Breast epithelium (tissue), 4 donors: ENCODE measurements around the gene DNMT3A. TPM values are rescaled to one million over a fixed set of nuclear protein-coding genes. Genes with fewer than 3 reads are reported as not detected.

Experiments used
- DNase-seq, 2 donors: peaks; one replicate each; pipeline ENCODE4 v3.0.0-alpha.2; 2019; ENCODE audit warnings: low spot score in 2 of 2
- H3K27ac ChIP-seq, 2 donors: fragments of 200-600 bp; sonication (generic) in 1 of 2; one replicate each; pipeline ENCODE4 v1.5.1; 2016 to 2019; ENCODE audit warnings: mild to moderate bottlenecking in 1 of 2
- H3K27me3 ChIP-seq, 2 donors: fragments of 200-600 bp; sonication (generic) in 1 of 2; one replicate each; pipeline versions ENCODE4 v1.5.1 to v1.6.0; 2017 to 2019; ENCODE audit warnings: control low read depth in 1 of 2, mild to moderate bottlenecking in 1 of 2
- H3K36me3 ChIP-seq: fragments of 200-600 bp; one replicate; pipeline ENCODE4 v1.5.1; 2019
- H3K4me1 ChIP-seq, 2 donors: fragments of 200-600 bp; sonication (generic); one replicate each; pipeline ENCODE4 v1.5.1; 2016 to 2019; ENCODE audit warnings: control low read depth in 1 of 2
- H3K4me3 ChIP-seq, 3 donors: fragments of 200-600 bp; sonication (generic); 1 replicate in 2 of 3; 2 replicates in 1 of 3; pipeline ENCODE4 v1.5.1; 2016 to 2019; ENCODE audit warnings: mild to moderate bottlenecking in 3 of 3, moderate library complexity in 2 of 3
- H3K9me3 ChIP-seq, 2 donors: fragments of 200-600 bp; sonication (generic) in 1 of 2; one replicate each; pipeline ENCODE4 v1.5.1; 2016 to 2019; ENCODE audit warnings: control low read depth in 1 of 2
- POLR2A ChIP-seq: fragments of 450-650 bp; IDR thresholded peaks from one replicate; pipeline ENCODE4 v1.6.1; 2016; ENCODE audit warnings: antibody characterized with exemption, mild to moderate bottlenecking, moderate library complexity
- POLR2AphosphoS5 ChIP-seq, 3 donors: sonication (generic); formaldehyde crosslinking; IDR thresholded peaks; one replicate each; pipeline ENCODE4 v1.6.1; 2017; ENCODE audit warnings: antibody characterized with exemption in 3 of 3
- intact Hi-C: fragments of 100-400 bp; cut with DNase I; formaldehyde crosslinking; loops from one replicate; pipeline ENCODE4 v1.15.1; 2023; ENCODE audit warnings: low total_unique reads
- total RNA-seq, 3 donors: library from RNA; depleted of rRNA; stranded (reverse); fragments of >200 nt; gene quantifications; one replicate each; pipeline ENCODE4 v1.1.0, GENCODE V29; 2016
- TF ChIP-seq, protein P1 (sequence below), 3 donors: fragments of 450-650 bp; IDR thresholded peaks; one replicate each; pipeline ENCODE4 v1.5.1; 2016 to 2017; ENCODE audit warnings: antibody characterized with exemption in 3 of 3, mild to moderate bottlenecking in 3 of 3, moderate library complexity in 3 of 3

Gene DNMT3A
- total RNA-seq, 3 donors from 2014 or later, result 8.2 to 21.7 (median 20.0) TPM

DNA sequence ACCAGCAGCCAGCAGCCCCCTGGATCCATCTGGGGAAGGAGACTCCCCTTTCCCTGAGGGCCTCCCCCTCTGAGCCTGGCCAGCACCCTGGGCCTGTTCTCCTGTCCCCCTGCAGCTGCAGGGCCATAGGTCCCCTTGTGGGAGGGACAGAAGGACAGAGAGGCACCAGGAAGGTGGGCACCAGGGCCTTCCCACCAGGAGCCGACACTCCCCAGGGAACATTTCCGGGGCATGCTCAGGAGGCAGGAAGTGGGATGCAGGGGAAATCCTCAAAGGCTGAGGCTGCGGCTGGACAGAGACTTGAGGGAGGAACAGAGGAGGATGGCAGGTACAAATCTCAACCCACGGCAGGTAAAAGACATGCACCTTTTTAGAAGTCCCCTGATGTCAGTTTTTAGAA, 14.4 kb upstream of the DNMT3A start:
- Histone ChIP-seq H3K9me3 (no peaks in the 10 kb centered on the region), H3K27me3 (no peaks in the 10 kb centered on the region), H3K27ac (no peak overlapping the region), H3K4me3 (no peak overlapping the region), H3K4me1 (no peaks in the 10 kb centered on the region), H3K36me3 (no peaks in the 10 kb centered on the region)
- no peak for DNase-seq
- TF ChIP-seq, protein P1, sequence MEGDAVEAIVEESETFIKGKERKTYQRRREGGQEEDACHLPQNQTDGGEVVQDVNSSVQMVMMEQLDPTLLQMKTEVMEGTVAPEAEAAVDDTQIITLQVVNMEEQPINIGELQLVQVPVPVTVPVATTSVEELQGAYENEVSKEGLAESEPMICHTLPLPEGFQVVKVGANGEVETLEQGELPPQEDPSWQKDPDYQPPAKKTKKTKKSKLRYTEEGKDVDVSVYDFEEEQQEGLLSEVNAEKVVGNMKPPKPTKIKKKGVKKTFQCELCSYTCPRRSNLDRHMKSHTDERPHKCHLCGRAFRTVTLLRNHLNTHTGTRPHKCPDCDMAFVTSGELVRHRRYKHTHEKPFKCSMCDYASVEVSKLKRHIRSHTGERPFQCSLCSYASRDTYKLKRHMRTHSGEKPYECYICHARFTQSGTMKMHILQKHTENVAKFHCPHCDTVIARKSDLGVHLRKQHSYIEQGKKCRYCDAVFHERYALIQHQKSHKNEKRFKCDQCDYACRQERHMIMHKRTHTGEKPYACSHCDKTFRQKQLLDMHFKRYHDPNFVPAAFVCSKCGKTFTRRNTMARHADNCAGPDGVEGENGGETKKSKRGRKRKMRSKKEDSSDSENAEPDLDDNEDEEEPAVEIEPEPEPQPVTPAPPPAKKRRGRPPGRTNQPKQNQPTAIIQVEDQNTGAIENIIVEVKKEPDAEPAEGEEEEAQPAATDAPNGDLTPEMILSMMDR (IDR thresholded peaks at IDR 0.05), result no peak
- TF ChIP-seq POLR2A (no peak), POLR2AphosphoS5 (IDR thresholded peaks at IDR 0.05) (no peak)
- intact Hi-C loops, result no loop called here

DNA sequence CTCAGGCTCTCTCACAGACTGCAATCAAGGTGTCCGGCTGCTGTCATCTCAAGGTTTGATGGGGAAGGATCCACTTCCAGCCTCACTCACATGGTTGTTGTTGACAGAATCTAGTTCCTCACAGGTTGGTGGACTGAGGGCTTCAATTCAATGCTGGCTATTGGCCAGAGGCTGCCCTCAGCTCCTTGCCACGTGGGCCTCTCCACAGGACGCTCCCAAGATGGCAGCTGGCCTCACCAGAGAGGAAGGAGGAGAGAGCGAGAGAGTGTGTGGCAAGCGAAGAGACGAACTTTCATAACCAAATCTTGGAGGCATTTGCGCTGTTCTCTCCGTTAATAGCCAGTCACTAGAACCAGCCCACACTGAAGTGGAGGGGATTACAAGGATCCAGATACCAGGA, 13.5 kb upstream of the DNMT3A start:
- no peaks in the 10 kb centered on the region for H3K4me1 ChIP-seq
- no peaks in the 10 kb centered on the region for H3K27me3 ChIP-seq
- no peak for DNase-seq
- no peak overlapping the region for H3K4me3 ChIP-seq
- TF ChIP-seq, protein P1 (IDR thresholded peaks at IDR 0.05), result no peak
- TF ChIP-seq POLR2AphosphoS5 (IDR thresholded peaks at IDR 0.05) (no peak), POLR2A (no peak)
- no peaks in the 10 kb centered on the region for H3K9me3 ChIP-seq
- no peak overlapping the region for H3K27ac ChIP-seq
- intact Hi-C loops, result no loop called here
- no peaks in the 10 kb centered on the region for H3K36me3 ChIP-seq

DNA sequence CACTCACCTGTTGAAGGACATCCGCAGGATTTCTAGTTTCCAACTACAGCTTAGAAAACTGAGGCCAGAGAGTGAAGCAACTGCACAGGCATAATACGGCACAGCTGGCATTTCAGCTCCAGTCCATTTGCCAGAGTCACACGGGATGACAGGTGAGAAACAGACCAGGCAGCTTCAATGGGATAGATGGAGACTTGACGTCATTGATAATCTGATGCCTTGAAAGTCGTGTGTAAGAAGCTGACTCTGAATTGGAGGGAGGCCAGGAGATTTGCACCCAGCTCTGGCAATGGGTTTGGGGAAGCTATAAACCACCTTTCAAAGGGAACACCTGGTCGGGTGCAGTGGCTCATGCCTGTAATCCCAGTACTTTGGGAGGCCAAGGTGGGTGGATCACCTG, 12.4 kb upstream of the DNMT3A start:
- no peaks in the 10 kb centered on the region for H3K4me1 ChIP-seq
- no peaks in the 10 kb centered on the region for H3K9me3 ChIP-seq
- intact Hi-C loops, result no loop called here
- no peak for TF ChIP-seq POLR2AphosphoS5 (IDR thresholded peaks at IDR 0.05)
- no peak for TF ChIP-seq POLR2A
- TF ChIP-seq, protein P1 (IDR thresholded peaks at IDR 0.05), result no peak
- no peaks in the 10 kb centered on the region for H3K27me3 ChIP-seq
- H3K4me3 ChIP-seq, result no peak overlapping the region
- DNase-seq, result no peak
- no peak overlapping the region for H3K27ac ChIP-seq
- H3K36me3 ChIP-seq, result no peaks in the 10 kb centered on the region

DNA sequence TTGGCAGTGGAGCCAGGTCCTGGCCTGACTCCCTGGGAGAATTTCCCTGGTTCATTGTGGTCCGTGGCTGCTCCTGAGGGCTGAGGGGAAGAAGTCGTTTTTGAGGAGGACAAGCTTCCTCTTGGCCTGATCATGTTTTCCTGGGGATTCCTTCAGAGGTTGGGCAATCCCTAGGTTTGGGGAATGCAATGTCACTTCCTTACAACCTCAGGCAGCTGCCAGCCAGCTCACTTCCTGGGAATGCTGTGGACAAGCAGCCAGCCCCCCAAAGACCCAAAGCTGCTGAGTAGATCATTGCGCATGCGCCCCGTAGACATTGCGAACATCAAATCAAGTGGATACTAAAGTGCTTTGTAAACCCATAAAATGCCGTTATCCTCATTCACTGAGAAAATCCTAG, 7.7 kb upstream of the DNMT3A start:
- no peak overlapping the region for H3K4me3 ChIP-seq
- no peaks in the 10 kb centered on the region for H3K36me3 ChIP-seq
- H3K27me3 ChIP-seq, result no peaks in the 10 kb centered on the region
- H3K27ac ChIP-seq, result no peak overlapping the region
- H3K4me1 ChIP-seq, result no peaks in the 10 kb centered on the region
- no peaks in the 10 kb centered on the region for H3K9me3 ChIP-seq
- intact Hi-C loops, result no loop called here
- no peak for DNase-seq
- TF ChIP-seq, protein P1 (IDR thresholded peaks at IDR 0.05), result no peak
- no peak for TF ChIP-seq POLR2A
- TF ChIP-seq POLR2AphosphoS5 (IDR thresholded peaks at IDR 0.05), result no peak

DNA sequence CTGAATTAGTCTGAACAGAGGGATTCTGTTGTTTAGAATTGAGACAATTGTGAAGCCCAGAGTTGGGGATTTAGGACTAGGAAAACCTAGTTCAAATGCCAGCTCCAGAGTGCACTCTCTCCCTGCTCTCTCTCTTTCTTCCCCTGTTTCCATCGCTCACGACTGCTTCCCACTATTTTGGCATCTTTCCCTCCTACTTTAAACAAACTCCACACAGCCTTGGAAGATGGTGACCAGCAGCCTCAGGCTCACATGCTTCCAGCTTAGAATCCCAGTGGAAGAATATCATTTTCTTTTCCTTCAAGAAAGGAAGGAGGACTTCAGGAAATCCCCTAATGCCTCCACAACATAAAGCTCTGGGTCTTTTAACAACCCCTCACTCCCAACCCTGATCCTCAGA, 6.1 kb upstream of the DNMT3A start:
- Histone ChIP-seq H3K36me3 (no peaks in the 10 kb centered on the region), H3K4me1 (no peaks in the 10 kb centered on the region), H3K27me3 (no peaks in the 10 kb centered on the region), H3K4me3 (no peak overlapping the region), H3K9me3 (no peaks in the 10 kb centered on the region), H3K27ac (no peak overlapping the region)
- DNase-seq, result no peak
- intact Hi-C loops, result no loop called here
- TF ChIP-seq POLR2AphosphoS5 (IDR thresholded peaks at IDR 0.05) (no peak), POLR2A (no peak)
- TF ChIP-seq, protein P1 (IDR thresholded peaks at IDR 0.05), result no peak
